ENCODE measurements around the gene DERA.
"Not testable (repeated sequence)": the region's sequence is repeated elsewhere in the genome, so short reads cannot be mapped to it uniquely, and the experiment has no call there.

The DERA gene

DNA sequence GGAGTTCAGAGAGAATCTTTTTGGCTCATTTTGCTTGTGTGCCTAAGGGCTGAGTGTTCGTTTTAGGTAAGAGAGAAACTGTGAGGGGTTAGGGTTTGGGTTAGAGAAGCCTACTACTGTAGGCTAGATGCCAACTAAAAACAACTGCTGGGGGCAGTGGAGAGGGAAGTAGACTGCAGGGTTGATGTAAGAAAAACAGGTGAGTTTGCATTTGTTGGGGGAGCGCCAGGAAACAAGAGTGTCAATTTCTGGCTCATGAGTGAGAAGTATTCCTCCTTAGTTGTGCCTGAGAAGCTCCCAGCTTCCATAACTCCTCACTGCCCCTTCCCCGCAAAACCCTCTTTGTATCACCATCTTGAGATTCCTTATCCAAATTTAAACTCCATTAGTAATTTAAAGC is 92.3 kb downstream of the DERA start:
- no peak for DNase-seq

DNA sequence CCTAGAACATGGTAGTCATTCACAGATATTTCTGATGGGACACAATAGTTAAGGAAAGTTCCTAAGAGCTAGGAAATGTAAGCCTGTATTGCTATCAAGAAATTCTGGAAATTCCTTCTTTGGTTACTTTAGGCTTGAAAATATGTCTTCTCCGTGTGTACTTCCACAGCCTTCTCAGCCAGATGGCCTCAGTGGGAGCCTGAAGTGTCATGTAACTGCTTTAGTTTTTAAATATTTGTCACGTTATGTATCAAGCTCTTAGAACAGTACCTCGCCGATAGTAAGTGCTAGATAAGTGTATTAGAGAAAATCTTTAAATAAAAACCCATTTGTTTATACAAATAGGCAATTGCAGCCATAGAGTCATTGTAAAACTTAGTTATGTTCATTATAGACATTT is 95.6 kb downstream of the DERA start:
- DNase-seq, result no peak

GRCh38 chr12:16008421-16008824 is 97.3 kb downstream of the DERA start:
- no peak for DNase-seq

- no peak for DNase-seq
Measured at GRCh38 chr12:16012117-16012516, 101.0 kb downstream of the DERA start.

GRCh38 chr12:16013722-16014121 is 102.6 kb downstream of the DERA start:
- DNase-seq, result not testable (repeated sequence)

DNA sequence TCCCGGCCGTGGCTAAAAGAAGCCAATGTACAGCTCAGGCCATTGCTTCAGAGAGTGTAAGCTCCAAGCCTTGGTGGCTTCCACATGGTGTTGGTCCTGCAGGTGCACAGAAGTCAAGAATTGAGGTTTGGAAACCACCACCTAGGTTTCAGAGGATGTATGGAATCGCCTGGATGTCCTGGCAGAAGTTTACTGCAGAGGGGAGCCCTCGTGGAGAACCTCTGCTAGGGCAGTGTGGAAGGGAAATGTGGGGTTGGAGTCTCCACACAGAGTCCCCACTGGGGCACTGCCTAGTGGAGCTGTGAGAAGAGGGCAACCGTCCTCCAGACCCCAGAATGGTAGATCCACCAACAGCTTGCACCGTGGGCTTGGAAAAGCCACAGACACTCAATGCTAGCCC is 103.3 kb downstream of the DERA start:
- not testable (repeated sequence) for DNase-seq

GRCh38 chr12:16016748-16017147 is 105.6 kb downstream of the DERA start:
- no peak for DNase-seq

- DNase-seq, result no peak
Measured at GRCh38 chr12:16018306-16018705, 107.2 kb downstream of the DERA start.

- DNase-seq, result no peak
Measured at GRCh38 chr12:16019136-16019535, 108.0 kb downstream of the DERA start.

- no peak for DNase-seq
Measured at GRCh38 chr12:16020031-16020430, 108.9 kb downstream of the DERA start.

GRCh38 chr12:16021026-16021425 is 109.9 kb downstream of the DERA start:
- no peak for DNase-seq

GRCh38 chr12:16021676-16022075 is 110.5 kb downstream of the DERA start:
- no peak for DNase-seq

DNA sequence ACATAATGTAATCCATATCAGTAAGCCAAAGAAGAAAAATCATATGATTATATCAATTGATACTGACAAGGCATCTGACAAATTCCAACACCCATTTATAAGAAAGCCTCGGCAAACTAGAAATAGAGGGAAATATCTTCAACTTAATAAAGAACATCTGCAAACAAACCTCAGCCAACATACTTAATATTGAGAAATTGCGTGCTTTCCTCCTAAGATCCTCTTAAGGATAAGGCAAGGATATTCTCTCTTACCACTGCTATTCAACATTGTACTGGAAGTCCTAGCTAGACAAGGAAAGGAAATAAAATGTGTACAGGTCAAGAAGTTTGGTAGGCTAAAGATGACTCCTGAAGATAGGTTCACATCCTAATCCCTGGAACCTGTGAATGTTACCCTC is 115.9 kb downstream of the DERA start:
- DNase-seq, result no peak

DNA sequence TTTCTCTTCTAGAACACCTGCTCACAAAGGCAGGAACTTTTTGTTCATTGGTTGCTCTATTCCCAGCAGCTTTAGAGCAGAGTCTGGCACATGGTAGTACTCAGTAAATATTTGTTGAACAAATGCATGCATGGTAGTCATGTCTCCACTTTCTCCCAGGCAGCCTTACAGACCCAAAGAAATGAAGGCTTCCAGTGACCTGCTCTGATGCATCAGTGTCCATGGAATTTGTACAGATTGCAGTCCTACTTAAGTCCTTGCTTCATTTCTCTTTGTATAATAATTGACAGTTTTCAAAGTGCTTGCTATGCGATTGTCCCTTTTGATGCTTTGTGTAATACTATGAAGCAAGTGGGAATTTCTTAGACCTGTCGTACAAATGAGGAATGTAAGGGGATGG is 119.6 kb downstream of the DERA start:
- DNase-seq, result no peak

DNA sequence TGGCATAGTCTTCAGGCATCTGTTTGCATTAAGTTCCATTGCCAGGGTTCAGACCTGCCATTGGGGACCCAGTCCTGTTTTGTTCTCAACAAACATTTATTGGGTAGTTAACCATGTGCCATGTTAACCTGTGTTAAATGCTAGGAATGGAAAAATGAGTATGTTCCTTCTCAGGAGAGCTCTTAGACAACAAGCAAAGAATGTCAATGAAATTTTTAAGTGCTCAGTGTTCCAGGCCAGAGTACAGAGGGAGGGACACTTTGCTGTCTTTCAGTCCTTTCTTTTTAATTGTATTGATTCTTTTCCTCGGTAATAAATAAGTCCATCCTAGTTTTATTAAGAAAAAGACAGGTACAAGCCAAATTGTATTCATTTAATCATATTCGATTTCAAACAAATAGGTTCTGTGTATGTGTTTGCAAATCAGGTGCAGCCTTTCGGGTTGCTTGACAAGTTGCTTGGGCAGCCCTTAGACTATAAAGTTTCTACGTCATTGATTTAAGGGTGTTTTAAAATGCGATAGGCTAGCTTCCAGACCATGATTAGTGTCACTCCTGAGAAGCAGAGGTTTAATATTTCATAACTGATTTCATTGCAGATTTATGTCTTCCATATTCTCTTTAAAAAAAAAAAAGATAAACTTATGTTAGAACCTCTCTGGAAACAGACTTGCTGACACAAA is 123.1 kb downstream of the DERA start:
- DNase-seq, result no peak

- DNase-seq, result no peak
Measured at GRCh38 chr12:16036073-16036472, 124.9 kb downstream of the DERA start.

DNA sequence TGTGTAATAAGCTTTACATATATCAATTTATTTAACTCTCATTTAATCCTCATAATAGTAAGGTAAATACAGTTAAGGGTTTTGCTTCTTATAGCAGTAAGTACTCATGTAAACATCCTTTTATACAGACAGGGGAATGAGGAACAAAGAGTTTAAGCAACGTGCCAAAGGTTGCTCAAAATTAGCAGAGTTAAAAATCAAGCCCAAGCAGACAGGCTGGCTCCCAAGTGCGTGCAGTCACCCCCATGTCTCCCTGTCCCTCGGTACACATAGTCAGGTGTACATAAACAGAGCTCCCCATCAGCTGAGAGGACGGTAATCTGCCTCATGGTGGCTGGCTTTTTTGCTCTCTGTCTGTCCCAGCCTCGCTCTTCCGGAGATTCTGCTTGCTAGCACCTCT is 126.4 kb downstream of the DERA start:
- DNase-seq, result no peak

GRCh38 chr12:16043480-16043879 is 132.3 kb downstream of the DERA start:
- no peak for DNase-seq

DNA sequence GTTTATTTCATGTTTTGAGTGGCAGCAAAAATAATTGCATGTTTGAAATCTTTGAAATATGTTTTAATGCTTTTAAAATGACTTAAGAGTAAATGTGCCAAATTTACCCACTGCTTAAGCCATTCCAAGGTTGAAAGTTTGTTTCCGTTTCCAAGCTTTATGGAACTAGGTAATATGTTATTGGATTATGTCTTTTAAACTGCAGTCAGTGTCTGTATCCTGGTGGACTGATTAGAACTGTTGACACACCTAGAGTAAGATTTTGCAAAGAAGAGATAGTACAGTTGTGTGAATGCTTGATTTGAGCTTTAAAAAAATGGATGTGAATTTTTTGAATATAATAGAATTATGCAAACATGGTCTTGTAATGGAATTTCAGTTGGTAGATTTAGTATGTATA is 135.1 kb downstream of the DERA start:
- DNase-seq, result no peak

DNA sequence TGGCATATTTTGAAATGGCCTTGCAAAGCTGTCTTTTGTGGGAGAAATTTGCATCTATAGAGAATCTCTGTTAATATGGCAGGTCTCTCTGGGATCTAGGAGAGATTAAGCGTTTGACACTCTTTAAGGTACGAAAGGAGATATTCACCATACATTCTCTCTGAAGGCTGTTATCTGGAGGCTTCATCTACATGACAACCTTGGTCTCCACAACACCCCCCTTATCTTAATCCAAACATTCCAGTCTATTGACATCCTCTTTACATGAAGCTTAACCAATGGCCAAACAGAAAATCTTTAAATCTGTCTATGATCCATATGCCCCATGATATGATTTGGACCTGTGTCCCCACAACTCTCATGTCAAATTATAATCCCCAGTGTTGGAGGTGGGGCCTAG is 137.4 kb downstream of the DERA start:
- no peak for DNase-seq

- no peak for DNase-seq
Measured at GRCh38 chr12:16056910-16057309, 145.8 kb downstream of the DERA start.

DNA sequence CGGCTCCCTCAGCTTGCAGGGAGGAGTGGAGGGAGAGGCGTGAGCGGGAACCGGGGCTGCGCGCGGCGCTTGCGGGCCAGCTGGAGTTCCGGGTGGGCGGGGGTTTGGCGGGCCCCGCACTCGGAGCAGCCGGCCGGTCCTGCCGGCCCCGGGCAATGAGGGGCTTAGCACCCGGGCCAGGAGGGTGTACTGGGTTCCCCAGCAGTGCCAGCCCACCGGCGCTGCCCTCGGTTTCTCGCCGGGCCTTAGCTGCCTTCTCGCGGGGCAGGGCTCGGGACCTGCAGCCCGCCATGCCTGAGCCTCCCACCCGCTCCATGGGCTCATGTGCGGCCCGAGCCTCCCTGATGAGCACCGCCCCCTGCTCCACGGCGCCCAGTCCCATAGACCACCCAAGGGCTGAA is 146.2 kb downstream of the DERA start:
- not testable (repeated sequence) for DNase-seq

DNA sequence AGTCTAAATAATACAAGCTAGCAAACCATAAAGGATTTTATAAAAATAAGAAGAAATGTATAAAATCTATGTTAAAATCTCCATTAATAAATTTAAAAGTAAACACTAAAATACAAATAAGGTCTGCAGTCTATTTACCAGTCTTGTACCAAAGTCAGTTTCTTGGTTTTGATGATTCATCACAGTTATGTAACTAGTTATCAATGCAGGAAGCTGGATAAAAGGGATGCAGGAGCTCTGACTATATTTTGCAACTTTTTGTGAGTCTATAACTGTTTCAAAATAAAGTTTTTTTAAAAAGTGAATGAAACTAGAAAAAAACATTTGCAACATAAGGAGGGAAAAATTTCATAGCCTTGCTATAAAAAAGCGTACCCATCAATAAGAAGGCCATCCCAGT is 151.5 kb downstream of the DERA start:
- DNase-seq, result no peak

GRCh38 chr12:16063726-16064125 is 152.6 kb downstream of the DERA start:
- DNase-seq, result no peak

DNA sequence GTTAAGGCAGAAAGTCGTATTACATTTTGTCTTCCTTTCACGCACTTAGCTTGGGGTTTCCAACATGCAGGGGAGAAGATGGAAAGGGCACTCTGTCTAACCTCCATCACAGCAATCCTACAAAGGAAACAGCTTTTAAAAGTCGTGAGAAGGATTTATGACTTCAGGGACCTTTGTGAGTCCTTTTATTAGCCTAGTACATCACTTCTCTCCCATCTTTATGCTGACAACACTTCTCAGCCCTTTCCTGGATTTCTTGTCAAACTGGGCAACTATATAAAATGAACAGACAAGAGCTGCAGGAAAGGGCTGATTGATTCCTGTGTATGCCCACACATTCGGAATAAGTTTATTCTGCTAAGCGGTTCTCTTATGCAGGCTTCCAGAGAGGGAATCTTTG is 159.0 kb downstream of the DERA start:
- DNase-seq, result no peak
